GM10266 (cell line): ENCODE measurements around the gene PAPSS1.
A peak's percentile ranks its signal among the peaks of the same experiment; 100 is the strongest.
"Not testable (repeated sequence)": the region's sequence is repeated elsewhere in the genome, so short reads cannot be mapped to it uniquely, and the experiment has no call there.

Source experiments
- DNase-seq: peaks from one replicate; pipeline ENCODE4 v3.0.0; 2012; ENCODE audit errors: extremely low spot score
- CTCF ChIP-seq: IDR thresholded peaks from 2 replicates; pipeline ENCODE4 v1.5.1; 2012; ENCODE audit warnings: mild to moderate bottlenecking, low read depth; ENCODE audit not compliant: control insufficient read depth, insufficient read depth; ENCODE audit errors: missing control alignments

The PAPSS1 gene

GRCh38 chr4:107725281-107725859, 5.3 kb upstream of the PAPSS1 start:
- DNase-seq = no peak
- TF ChIP-seq CTCF = no peak

DNA sequence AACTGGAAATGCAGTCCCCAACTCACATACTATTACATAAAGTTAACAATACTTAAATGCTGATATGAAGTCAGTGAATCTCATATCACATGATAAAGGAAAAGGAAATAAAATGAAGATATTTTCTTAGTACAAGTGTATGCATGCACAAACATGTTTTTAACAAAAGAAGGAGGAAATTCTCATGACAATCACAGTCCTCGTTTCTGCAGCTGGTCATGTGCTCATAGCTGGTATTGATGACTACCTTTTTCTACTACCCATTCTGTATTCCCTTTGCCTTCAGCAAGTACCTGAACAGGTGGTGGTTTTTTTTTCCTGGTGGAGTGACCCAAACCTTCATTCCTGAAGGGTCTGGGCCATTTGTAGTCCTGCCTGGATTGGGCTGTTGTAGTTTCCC, 3.3 kb upstream of the PAPSS1 start:
- DNase-seq = not testable (repeated sequence)

DNA sequence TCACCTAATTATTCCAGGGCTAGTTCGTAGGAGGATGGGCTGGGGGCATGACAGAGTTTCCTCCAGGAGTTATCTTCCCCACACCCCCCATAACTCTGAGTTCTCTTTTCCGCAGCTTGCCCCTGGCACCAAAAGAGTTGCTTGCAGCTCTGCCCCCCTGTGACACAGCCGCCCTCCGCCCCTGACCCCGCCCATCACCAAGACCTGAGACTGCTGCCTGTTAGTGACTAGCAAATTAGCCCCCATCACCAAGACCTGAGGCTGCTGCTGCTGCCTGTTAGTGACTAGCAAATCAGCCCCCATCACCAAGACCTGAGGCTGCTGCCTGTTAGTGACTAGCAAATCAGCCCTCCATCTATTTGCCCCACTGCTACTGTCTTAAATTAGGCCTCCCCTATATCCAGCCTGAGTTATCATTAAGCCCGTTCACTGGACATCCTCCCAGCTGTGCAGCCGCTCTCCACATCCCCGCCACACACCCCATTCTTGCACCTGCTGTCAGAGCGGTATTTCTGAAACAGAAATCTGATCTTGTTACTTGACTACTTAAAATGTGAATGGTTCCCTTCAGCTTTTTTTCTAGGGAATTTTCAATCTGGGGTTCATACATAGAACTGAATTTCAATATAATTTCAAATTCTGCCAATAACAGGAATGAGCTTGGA, 1.5 kb upstream of the PAPSS1 start:
- DNase-seq = peak; percentile 25

GRCh38 chr4:107719207-107719921, 670 bp downstream of the PAPSS1 start:
- peak; percentile 29 for DNase-seq
- TF ChIP-seq CTCF = no peak

More for the DNA sequence above, 1.5 kb upstream of the PAPSS1 start:
- no peak for TF ChIP-seq CTCF

DNA sequence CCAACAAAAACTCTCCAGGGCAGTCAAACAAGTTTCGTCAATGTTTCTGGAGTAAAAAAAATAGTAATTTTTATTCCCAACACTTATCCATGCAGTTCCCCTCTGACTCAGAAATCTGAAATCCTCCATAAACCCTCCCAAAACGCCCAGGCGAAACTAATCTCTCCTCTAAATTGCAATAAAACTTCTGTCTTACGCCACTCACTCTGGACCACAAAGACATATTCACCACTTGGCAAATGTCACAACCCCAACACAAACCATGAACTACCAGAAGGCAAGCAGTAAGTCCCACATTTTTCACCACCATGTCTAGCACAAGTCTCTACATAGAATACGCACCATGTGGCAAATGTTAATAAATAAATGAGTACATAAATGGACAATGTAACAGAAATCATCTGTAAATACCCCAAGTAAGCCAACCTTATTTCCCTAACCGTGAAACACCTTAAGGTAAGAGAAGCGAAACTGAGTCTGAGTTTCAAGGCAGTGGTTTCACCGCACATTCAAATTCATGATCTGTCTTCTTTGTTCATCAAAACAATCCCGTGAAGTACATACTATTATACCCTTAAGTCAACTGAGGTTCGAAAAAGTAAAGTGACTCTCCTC, 1.6 kb downstream of the PAPSS1 start:
- TF ChIP-seq CTCF = no peak
- peak; percentile 21 for DNase-seq

DNA sequence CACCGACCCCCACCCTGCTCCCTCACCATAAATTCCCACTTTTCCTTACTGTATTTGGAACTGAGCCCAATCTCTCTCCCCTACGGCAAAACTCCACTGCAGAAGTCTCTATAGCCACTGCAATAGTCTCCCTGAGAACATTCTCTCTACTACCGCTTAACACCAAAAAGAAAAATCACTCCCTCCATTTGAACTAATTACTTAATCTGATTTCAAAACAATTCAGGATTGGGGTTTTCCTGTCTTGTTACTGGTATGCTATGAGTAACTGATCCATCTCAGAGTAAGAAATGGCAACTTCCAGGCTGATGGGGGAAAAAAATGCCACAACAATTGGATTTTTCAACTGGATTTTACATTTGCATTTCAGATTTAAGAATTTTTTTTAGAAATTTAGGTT, 5.8 kb downstream of the PAPSS1 start:
- no peak for TF ChIP-seq CTCF
- no peak for DNase-seq

- no peak for TF ChIP-seq CTCF
- DNase-seq = no peak
Measured at GRCh38 chr4:107712236-107712635, 7.8 kb downstream of the PAPSS1 start.
